ENCODE data around the gene GDPGP1.
"Not testable (repeated sequence)": the region's sequence is repeated elsewhere in the genome, so short reads cannot be mapped to it uniquely, and the experiment has no call there.

Gene GDPGP1

DNA sequence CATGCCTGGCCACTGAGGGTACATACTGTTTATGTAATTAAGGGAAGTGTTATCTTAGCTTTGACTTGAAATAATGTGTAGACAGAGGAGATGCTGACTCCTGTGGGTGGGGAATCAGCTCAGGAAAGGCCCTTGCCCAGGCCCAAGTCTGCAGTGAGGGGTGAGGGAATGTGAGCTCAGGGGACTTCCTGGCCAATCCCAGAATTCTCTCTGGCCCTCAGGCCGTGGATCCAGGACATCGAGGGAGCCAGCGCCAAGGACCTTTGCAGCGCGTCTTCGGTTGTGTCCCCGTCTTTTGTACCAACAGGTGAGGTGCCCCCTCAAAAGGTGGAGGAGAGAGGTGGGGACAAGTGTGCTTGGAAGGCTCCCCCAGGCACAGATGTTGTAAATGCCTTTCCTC, 6.7 kb upstream of the GDPGP1 start:
- no peak for FAIRE-seq

DNA sequence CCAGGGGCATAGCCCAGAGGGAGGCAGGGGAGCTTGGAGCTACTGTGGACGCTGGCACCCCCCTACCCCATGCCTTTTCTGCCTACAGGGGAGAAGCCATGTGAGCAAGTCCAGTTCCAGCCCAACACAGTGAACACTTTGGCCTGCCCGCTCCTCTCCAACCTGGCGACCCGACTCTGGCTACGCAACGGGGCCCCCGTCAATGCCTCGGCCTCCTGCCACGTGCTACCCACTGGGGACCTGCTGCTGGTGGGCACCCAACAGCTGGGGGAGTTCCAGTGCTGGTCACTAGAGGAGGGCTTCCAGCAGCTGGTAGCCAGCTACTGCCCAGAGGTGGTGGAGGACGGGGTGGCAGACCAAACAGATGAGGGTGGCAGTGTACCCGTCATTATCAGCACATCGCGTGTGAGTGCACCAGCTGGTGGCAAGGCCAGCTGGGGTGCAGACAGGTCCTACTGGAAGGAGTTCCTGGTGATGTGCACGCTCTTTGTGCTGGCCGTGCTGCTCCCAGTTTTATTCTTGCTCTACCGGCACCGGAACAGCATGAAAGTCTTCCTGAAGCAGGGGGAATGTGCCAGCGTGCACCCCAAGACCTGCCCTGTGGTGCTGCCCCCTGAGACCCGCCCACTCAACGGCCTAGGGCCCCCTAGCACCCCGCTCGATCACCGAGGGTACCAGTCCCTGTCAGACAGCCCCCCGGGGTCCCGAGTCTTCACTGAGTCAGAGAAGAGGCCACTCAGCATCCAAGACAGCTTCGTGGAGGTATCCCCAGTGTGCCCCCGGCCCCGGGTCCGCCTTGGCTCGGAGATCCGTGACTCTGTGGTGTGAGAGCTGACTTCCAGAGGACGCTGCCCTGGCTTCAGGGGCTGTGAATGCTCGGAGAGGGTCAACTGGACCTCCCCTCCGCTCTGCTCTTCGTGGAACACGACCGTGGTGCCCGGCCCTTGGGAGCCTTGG, 5.9 kb upstream of the GDPGP1 start:
- FAIRE-seq = no peak

DNA sequence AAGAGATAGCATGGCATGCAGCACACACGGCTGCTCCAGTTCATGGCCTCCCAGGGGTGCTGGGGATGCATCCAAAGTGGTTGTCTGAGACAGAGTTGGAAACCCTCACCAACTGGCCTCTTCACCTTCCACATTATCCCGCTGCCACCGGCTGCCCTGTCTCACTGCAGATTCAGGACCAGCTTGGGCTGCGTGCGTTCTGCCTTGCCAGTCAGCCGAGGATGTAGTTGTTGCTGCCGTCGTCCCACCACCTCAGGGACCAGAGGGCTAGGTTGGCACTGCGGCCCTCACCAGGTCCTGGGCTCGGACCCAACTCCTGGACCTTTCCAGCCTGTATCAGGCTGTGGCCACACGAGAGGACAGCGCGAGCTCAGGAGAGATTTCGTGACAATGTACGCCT, 5.0 kb upstream of the GDPGP1 start:
- no peak for FAIRE-seq

DNA sequence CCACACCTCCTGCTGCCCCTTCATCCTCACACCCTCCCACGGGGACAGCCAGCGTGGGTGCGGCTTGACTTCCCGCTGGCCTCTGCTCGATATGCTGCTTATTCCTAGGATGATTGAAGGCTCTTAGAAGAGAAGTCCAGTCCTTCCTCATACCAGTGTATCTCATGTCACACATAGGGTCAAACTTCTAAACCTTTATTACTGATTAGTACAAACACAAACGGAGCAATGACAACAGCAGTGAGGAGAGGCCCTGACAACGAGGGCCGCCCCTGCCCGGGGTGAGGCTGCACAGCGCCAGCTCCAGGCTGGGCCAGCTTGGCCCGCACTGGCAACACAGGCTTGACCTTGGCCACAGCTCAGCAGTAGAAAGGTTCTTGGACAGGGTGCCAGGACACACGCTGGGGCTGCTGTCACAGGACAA, 3.9 kb upstream of the GDPGP1 start:
- FAIRE-seq = no peak

DNA sequence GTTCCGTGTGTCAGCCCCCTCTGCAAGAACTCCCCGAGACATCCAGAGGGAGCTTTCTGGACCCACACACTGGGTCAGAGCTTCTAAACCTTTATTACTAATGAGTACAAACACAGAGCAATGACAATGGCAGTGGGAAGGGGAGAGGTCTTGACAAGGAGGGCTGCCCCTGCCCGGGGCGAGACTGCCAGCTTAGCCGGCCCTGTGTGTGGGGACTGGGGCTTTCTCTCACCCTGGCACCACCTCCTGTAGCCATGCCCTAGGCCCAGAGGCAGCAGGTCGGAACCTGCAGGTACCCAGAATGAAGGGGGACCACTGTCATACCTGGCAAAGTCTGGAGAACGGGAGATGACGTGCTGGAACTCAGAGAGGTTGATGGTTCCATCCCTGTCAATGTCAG, 3.4 kb upstream of the GDPGP1 start:
- no peak for FAIRE-seq

DNA sequence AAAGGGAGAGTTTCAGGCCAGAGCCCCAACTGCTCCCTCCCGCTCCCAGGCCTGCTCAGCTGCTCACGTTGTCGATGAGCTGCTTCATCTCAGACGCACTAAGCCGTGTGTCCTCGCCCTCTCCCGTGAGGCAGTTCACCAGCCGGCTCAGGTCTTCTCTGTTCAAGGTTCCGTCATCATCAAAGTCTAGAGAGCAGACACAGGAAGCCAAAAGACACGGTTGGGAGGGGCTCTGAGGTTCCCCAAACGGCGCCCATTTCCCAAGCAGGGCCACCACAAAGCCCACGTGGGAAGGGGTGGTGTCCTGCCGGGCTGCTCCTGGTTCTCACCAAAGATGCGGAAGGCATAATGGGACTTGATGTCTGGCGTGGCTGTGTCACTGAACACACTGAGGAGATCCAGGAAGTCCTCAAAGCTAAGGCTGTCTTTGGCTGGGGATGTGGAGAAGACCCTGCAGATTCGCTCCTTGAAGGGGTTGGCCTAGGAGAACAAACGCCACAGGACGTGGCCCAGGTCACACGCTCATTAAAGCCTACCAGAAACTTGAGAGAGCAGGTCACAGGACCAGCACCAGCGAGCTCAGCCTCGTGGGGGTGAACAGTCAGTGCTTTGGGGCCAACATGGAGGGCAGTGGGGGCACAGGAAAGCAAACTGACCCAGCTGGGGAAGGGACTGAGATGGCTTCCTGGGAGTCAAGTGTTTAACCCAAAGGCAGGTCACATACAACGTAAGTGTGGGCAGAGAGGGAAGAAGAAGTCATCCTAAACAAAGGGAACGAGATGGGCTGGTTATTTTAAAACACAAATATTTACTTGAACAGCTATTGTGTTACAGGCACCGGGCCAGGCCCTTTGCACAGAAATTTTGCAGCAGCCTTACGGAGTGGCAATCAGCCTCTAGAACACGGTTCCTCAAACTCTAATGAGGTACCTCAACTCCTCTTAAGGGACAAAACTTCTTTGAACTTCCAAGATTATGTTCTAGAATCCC, 2.7 kb upstream of the GDPGP1 start:
- FAIRE-seq = no peak

DNA sequence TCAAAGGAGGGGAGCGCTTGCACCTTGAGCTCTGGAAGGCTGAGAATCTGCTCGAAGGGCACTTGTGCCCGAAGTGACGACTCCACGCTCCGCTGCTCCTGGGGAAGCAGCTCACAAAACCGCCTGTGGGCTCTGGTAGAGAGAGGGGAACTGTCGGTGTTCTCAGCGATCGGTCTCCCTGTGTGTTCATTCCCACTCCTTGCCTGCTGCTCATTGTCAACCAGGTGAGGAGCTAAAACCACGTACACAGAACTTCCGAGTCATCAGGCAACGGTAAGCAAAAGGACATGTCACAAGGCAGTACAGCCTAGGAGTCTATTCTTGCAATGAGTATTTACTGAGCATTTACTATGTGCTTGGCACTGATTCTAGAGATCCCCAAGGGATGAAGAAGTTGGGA, 1.8 kb upstream of the GDPGP1 start:
- no peak for FAIRE-seq

DNA sequence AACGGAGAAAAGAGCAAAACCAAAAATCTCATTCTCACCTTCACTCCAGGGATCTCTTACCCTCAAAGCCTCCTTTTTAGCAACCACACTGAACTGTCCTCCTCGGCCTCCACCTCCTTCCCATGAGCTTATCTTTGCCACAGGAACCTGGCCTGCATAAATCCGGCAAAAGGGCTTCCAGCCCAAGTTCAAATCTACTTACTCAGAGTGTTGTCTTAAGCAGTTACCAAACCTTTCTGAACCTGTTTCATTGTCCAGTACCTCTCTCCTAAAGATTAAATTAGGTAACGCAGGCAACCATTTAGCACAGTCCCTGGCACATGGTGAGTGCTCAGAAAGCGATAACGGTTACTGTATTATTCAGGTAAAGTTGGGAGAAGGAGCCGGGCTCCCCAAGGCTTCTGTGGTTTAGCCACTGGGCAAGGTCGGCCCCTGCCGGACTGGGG, 1.0 kb upstream of the GDPGP1 start:
- no peak for FAIRE-seq

DNA sequence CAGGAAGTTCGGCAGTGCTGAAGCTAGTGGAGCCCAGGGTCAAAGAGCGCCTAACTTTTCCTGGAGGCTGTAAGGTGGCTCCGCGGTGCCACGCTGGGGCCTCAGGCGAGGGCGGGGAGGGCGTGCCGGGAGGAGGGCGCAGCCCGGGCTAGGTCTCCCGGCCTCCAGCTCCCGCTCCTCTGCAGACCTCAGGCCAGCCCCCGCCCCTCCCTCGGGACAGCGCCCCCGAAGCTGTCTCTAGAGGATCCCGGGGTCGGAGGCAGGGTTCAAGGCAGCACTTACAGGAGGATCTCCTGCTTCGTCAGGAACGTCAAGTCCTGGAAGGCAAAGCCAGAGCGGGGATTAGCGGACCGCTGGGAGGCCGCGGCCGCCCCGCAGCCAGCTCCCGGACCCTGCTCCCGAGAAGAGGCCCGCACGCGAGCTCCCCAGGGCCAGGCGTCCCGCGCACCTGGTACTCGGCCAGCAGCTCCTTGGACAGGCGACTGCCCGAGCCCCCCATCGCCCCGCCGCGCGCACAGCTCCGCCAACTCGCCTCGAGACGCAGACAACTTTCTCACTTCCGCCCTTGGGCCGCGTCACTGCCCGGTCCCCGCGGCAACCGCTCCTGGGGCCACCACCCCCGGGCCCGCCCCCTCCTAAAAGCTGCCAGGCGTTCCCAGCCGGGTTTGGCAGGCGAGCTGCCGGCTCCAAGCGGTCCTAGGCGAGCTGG, 468 bp upstream of the GDPGP1 start, which contains the start of gene CIB1:
Gene CIB1 (minus strand): TSS at position 555 of the 709 bp plus-strand sequence. CDS start 56 bp downstream, at position 499.
- FAIRE-seq = no peak

DNA sequence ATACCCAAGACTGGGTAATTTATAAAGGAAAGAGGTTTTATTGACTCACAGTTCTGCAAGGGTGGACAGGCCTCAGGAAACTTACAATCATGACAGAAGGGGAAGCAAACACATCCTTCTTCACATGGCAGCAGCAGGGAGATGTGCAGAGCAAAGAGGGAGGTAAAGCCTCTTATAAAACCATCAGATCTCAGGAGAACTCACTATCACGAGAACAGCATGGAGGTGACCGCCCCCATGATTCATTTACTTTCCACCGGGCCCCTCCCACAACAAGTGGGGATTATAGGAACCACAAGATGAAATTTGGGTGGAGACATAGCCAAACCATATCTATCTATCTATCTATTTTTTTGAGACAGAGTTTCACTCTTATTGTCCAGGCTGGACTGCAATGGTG, 5.4 kb downstream of the GDPGP1 start:
- no peak for FAIRE-seq

DNA sequence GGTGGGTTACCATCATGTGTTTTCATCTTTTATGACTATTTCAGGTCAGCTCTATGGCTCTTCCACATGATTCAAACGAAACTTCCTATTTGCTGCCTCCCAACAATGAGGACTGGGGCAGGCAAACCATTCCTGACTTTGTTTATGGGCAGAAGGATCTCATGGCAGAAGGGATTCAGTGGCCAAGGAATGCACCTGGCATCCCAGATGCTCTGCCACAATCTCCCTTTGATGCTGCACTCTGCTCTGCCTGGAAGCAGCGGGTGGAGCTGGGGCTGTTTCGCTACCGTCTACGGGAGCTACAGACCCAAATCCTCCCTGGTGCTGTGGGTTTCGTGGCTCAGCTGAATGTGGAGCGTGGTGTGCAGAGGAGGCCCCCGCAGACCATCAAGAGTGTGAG, 6.8 kb downstream of the GDPGP1 start:
- no peak for FAIRE-seq

DNA sequence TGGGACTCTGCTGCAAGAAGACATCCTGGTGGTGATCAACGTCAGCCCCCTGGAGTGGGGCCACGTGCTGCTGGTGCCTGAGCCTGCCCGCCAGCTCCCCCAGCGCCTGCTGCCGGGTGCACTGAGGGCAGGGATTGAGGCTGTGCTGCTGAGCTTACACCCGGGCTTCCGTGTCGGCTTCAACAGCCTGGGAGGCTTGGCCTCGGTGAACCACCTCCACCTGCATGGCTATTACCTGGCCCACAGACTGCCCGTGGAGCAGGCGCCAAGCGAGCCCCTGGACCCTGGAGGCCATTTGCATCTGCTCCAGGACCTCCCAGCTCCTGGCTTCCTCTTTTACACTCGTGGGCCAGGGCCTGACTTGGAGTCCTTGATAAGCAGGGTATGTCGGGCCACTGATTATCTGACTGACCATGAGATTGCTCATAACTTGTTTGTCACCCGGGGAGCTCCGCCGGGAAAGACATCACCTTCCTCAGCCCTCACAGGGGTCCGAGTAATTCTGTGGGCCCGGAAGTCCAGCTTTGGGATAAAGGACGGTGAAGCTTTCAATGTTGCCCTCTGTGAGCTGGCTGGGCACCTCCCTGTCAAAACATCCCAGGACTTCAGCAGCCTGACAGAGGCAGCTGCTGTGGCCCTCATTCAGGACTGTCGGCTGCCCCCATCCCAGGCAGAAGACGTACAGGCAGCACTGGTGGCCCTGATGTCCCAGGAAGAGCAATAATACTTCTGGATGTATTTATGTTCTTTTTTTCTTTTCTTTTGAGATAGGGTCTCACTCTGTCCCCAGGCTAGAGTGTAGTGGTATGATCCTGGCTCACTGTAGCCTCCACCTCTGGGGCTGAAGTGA, 7.6 kb downstream of the GDPGP1 start:
- no peak for FAIRE-seq

DNA sequence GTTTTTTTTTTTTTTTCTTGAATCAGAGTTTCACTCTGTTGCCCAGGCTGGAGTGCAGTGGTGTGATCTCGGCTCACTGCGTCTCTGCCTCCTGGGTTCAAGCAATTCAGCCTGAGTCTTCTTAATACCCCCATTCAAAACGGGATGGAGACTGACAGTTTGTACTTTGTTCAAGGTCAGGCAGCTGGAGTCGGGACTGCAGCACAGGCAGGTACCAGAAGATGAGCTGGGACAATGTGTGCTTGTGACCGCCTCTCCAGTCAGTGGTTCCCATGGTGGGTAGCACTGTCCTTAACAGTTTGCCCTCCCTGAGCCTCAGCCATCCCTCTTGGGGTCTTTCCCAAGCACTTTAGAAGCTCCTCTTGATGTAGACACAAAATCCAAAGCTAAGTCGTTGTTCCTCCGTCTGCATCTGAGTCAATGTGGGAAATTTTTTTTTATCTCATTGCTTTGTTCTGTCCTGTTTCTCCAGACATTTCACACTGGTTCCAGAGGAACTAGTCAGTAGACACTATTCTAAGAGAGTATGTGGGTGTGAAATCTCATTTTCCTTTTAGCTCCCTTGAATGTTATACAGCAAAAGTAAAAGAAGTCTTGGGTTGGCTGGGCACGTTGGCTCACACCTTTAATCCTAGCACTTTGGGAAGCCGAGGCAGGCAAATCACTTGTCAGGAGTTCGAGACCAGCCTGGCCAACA, 10.1 kb downstream of the GDPGP1 start:
- FAIRE-seq = no peak

DNA sequence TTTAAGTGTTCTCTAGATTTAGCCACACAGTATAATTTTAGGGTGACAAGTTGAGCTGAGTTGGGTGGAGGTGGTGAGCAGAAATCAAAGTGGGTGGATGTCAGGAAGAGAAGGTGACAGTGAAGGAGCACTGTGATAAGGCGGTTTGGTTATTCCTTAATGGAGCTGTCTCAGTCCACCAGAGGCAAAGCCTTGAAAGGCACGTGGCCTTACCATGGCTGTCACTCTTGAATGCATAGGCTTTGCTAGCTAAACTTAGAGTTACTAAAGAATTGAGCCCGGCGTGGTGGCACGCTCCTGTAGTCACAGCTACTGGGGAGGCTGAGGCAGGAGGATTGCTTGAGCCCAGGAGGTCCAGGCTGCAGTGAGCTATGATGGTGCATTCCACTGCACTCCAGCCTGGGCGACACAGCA, 14.8 kb downstream of the GDPGP1 start:
- no peak for FAIRE-seq

DNA sequence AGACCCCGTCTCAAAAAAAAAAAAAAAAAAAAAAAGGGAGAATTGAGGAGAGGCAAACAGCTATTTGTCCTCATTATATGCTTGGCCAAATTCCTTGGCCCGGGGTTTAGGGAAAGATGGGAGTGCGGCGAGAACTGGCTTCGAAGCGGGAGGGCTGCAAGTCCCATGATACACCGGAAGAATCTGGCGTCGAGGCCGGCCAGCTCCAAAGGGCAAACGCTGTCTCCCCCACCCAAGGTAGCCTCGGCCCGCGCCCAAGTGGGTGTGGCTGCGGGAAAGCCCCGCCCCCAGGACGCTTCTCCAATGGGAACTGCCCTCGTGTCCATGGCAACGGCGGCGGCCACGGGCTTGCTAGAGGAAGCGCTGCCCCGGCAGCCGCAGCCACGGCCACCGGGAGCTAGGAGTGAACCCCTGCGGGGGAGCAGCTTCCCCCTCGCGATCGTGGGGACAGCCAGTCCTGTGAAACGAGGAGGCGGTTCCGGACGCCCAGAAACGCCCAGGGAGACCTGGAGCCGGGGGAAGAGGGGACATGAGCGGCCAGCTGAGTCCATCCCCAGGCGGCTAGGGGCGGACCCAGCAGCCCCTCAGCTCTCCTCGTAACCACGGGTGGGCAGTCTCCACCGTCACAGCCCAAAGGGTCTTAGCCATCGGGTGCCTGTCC, 15.3 kb downstream of the GDPGP1 start, which contains the start of gene TTLL13:
Gene TTLL13 (plus strand): TSS at position 354 of the 661 bp plus-strand sequence. CDS start 1,075 bp downstream, outside the sequence.
- no peak for FAIRE-seq

DNA sequence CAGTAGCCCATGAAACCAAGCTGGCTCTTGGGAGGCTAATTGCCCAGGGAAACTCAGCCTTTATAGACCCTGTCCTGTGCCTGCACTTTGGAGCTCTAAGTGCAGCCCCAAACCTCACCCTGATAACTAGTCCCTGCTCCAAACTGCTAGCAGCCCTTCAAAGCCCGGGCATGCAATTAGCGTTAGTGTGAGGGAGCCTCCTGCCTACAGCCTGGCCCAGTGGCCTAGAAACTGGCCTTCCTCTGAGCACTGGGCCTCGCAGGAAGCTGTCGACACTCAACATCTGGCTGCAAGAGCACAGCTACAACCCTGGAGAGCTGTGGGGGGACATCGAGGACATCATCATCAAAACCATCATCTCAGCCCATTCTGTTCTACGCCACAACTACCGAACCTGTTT, 23.8 kb downstream of the GDPGP1 start:
- no peak for FAIRE-seq

DNA sequence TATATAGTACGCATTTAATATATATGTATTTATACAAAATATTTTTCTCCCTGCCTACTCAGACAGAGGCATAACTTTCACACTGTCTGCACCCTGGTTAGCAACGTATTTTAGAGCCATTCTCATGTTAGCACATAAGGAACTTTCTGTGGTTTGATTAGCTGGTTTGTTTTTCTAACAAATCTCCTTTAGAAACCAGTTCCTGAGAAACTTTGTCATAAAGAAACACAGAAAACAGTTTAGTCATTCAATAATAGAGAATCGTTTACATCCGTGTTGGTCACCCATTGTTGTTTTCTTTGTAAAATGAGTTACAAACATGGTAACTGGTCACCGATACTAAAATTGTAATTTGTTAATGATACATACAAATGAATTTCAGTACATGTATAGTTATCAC, 25.5 kb downstream of the GDPGP1 start:
- no peak for FAIRE-seq

DNA sequence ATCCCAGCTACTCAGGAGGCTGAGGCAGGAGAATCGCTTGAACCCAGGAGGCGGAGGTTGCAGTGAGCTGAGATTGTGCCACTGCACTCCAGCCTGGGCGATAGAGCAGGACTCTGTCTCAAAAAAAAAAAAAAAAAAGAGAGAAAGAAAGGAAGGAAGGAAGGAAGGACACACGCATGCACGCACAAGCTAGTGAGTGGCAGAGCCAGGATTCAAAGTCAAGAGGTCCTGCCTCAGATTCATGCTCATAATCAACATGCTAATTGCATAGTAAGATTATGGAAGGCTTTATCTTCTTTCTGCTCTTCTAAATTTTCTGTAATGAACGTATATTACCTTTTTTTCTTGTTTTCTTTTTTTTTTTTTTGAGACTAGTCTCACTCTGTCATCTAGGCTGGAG, 26.7 kb downstream of the GDPGP1 start:
- FAIRE-seq = not testable (repeated sequence)

DNA sequence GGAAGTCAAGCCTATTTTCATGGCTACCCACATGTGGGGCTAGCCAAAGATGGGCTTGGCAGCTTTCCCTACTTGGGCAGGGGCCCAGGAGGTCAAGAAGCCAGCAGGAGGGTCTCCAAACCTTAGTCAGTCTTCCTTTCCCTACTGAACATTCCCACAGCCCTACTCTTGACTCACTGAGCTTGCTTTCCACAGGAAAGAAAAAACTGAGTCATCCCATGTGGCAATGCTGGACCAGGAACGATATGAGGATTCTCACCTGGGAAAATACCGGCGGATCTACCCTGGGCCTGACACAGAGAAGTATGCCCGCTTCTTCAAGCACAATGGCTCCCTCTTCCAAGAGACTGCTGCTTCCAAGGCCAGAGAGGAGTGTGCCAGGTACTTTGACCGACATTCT, 27.8 kb downstream of the GDPGP1 start:
- FAIRE-seq = no peak

DNA sequence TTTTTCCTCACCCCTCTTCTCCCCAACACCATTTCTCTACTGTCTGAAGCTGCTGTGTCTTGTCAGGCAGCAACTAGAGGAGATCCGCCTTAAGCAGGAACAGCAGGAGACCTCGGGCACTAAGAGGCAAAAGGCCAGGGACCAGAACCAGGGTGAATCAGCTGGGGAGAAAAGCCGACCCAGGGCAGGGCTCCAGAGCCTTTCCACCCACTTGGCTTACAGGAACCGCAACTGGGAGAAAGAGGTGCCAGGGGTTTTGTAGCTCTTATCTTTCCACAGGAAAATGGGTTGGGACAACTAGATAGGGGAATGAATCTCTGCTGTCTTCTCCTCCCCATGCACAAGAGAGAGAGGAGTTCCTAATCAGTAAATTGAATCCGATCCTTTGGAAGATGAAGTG, 28.4 kb downstream of the GDPGP1 start:
- no peak for FAIRE-seq
